HCT116 (cell line): Measurements from ENCODE around the gene FRAS1. TPM values are rescaled to one million over a fixed set of nuclear protein-coding genes. Genes with fewer than 3 reads are reported as not detected.

Source experiments
- total RNA-seq: library from RNA; stranded (reverse); gene quantifications from one replicate; pipeline ENCODE4 v1.2.1, GENCODE V29; 2021; ENCODE audit not compliant: unreplicated experiment

FRAS1 gene
- total RNA-seq, 1 experiment from 2014 or later = 33.5 TPM

Other genes with a start within 250 kb of the FRAS1 start
- 29.4 TPM for gene CNOT6L, start 238.0 kb upstream of the FRAS1 start, total RNA-seq
- gene MRPL1, start 194.5 kb upstream of the FRAS1 start, total RNA-seq = 54.9 TPM